GM19035 (cell line): Measurements from ENCODE around the gene EXOC6B.

Experiments
- ATAC-seq: cut with Tn5 transposase; IDR thresholded peaks from one replicate; pipeline ENCODE4 v1.9.1; 2021; ENCODE audit not compliant: unreplicated experiment

Gene EXOC6B

GRCh38 chr2:72150157-72150860, 675.5 kb downstream of the EXOC6B start:
- peak; percentile 87 for ATAC-seq

GRCh38 chr2:72149556-72150156, 676.2 kb downstream of the EXOC6B start:
- ATAC-seq, result no peak

GRCh38 chr2:72148837-72149555, 676.8 kb downstream of the EXOC6B start:
- ATAC-seq, result no peak

GRCh38 chr2:72148003-72148836, 677.6 kb downstream of the EXOC6B start:
- ATAC-seq, result no peak

- ATAC-seq, result no peak
Observed at GRCh38 chr2:72147303-72147971, 678.4 kb downstream of the EXOC6B start, which contains the start of gene CYP26B1. Gene CYP26B1, minus strand, starts transcription at chr2:72147862. Its CDS starts 28 bp downstream, at chr2:72147834.

- no peak for ATAC-seq
Observed at GRCh38 chr2:72146347-72147302, 679.2 kb downstream of the EXOC6B start.

GRCh38 chr2:72145658-72146329, 680.0 kb downstream of the EXOC6B start:
- no peak for ATAC-seq

- ATAC-seq, result no peak
Observed at GRCh38 chr2:72145289-72145657, 680.6 kb downstream of the EXOC6B start.

- ATAC-seq, result no peak
Observed at GRCh38 chr2:72144632-72145288, 681.1 kb downstream of the EXOC6B start.

GRCh38 chr2:72144274-72144631, 681.6 kb downstream of the EXOC6B start:
- no peak for ATAC-seq

GRCh38 chr2:72143441-72144273, 682.2 kb downstream of the EXOC6B start:
- no peak for ATAC-seq

- ATAC-seq, result no peak
Observed at GRCh38 chr2:72142570-72143440, 683.0 kb downstream of the EXOC6B start.

- ATAC-seq, result no peak
Observed at GRCh38 chr2:72141881-72142451, 683.9 kb downstream of the EXOC6B start.

GRCh38 chr2:72141032-72141645, 684.7 kb downstream of the EXOC6B start:
- ATAC-seq, result no peak

GRCh38 chr2:72140621-72140960, 685.2 kb downstream of the EXOC6B start:
- no peak for ATAC-seq
